Activated CD8-positive, alpha-beta T cell treated with anti-CD3 and anti-CD28 coated beads for 36 hours (primary cell): Measurements from ENCODE around the gene GPX1. TPM values are rescaled to one million over a fixed set of nuclear protein-coding genes. Genes with fewer than 3 reads are reported as not detected.
"Not testable (repeated sequence)": the region's sequence is repeated elsewhere in the genome, so short reads cannot be mapped to it uniquely, and the experiment has no call there.

Experiments used
- ATAC-seq: fragments of 200-7000 bp; cut with Tn5 transposase; one replicate; pipeline ENCODE4 v1.10.0; 2021; ENCODE audit warnings: mild to moderate bottlenecking, moderate library complexity
- CTCF ChIA-PET: fragments of 350-600 bp; sonication (Branson Sonifier 250); formaldehyde crosslinking; loops from one replicate; lab custom pipeline; 2021; ENCODE audit warnings: antibody characterized with exemption; lab: Charles Lee
- POLR2A ChIA-PET: fragments of 350-600 bp; sonication (Branson Sonifier 250); formaldehyde crosslinking; loops from one replicate; lab custom pipeline; 2021; ENCODE audit warnings: antibody characterized with exemption; lab: Charles Lee
- DNase-seq: peaks from one replicate; pipeline ENCODE4 v3.0.0-alpha.2; 2020
- H3K27ac Mint-ChIP-seq: one replicate; pipeline ENCODE4 v1.8.0; 2021; ENCODE audit warnings: mild to moderate bottlenecking, mixed read lengths
- H3K27me3 Mint-ChIP-seq: one replicate; pipeline ENCODE4 v1.8.0; 2021; ENCODE audit warnings: mixed read lengths
- H3K36me3 Mint-ChIP-seq: one replicate; pipeline ENCODE4 v1.8.0; 2021; ENCODE audit warnings: low read depth, mixed read lengths
- H3K4me1 Mint-ChIP-seq: one replicate; pipeline ENCODE4 v1.8.0; 2021; ENCODE audit warnings: low read depth, mixed read lengths
- H3K4me3 Mint-ChIP-seq: one replicate; pipeline ENCODE4 v1.8.0; 2021; ENCODE audit warnings: mild to moderate bottlenecking, moderate library complexity, mixed read lengths
- H3K9me3 Mint-ChIP-seq: one replicate; pipeline ENCODE4 v1.8.0; 2021; ENCODE audit warnings: mixed read lengths
- CTCF ChIP-seq: fragments of 200-600 bp; IDR thresholded peaks from one replicate; pipeline ENCODE4 v1.8.0; 2022; ENCODE audit warnings: antibody characterized with exemption, mild to moderate bottlenecking
- intact Hi-C: fragments of 100-400 bp; cut with micrococcal nuclease; formaldehyde crosslinking; loops from one replicate; pipeline ENCODE4 v1.10.0; 2022
- total RNA-seq, 2 experiments: library from RNA; stranded (reverse); gene quantifications; one replicate each; pipeline ENCODE4 v1.2.3, GENCODE V29; 2021

Gene GPX1
- total RNA-seq, 2 experiments from 2014 or later, result 201 to 202 TPM

- Mint-ChIP-seq H3K27me3 (no peaks in the 10 kb centered on the region), H3K9me3 (no peaks in the 10 kb centered on the region), H3K4me3 (no peak overlapping the region), H3K27ac (peak overlapping the region; percentile 82), H3K36me3 (peaks cover 45% of the 10 kb centered on the region), H3K4me1 (peaks cover 24% of the 10 kb centered on the region)
- intact Hi-C loops, result no loop called here
- ATAC-seq (no peak), DNase-seq (no peak)
- ChIA-PET CTCF (interaction anchor here (1.4 to 3.2 kb wide), 3 partner anchors 9 to 116 kb away, joined by 3 to 19 read pairs (median 11); no protein-coding TSS in a partner anchor), POLR2A (interaction anchor here (0.6 kb wide), 1 partner anchor 55 kb away, joined by 3 read pairs; no protein-coding TSS in a partner anchor)
- TF ChIP-seq CTCF, result no peak
Measured at GRCh38 chr3:49333091-49333490, 25.1 kb downstream of the GPX1 start.

- ChIA-PET POLR2A (interaction anchor here (0.6 to 1.1 kb wide), 2 partner anchors 11 to 71 kb away, joined by 3 read pairs; partner anchors contain the start of gene USP4), CTCF (interaction anchor here (1.0 kb wide), 1 partner anchor 51 kb away, joined by 3 read pairs; no protein-coding TSS in a partner anchor)
- Mint-ChIP-seq H3K4me1 (peaks cover 11% of the 10 kb centered on the region), H3K4me3 (no peak overlapping the region), H3K27ac (no peak overlapping the region), H3K27me3 (no peaks in the 10 kb centered on the region), H3K36me3 (peaks cover 46% of the 10 kb centered on the region), H3K9me3 (no peaks in the 10 kb centered on the region)
- intact Hi-C loops, result no loop called here
- ATAC-seq (no peak), DNase-seq (no peak)
- TF ChIP-seq CTCF, result no peak
Measured at GRCh38 chr3:49329186-49329585, 29.0 kb downstream of the GPX1 start.

GRCh38 chr3:49328350-49328749 is 29.8 kb downstream of the GPX1 start:
- H3K27ac Mint-ChIP-seq, H3K9me3 Mint-ChIP-seq, DNase-seq, ATAC-seq, H3K27me3 Mint-ChIP-seq, intact Hi-C loops, H3K4me1 Mint-ChIP-seq, H3K4me3 Mint-ChIP-seq, CTCF ChIA-PET, POLR2A ChIA-PET: not testable (repeated sequence)
- H3K36me3 Mint-ChIP-seq, result peaks cover 42% of the 10 kb centered on the region

- DNase-seq, result peak; percentile 9
- Mint-ChIP-seq H3K27me3 (no peaks in the 10 kb centered on the region), H3K4me3 (no peak overlapping the region), H3K36me3 (peaks cover 39% of the 10 kb centered on the region), H3K27ac (no peak overlapping the region), H3K4me1 (peaks cover 2% of the 10 kb centered on the region), H3K9me3 (no peaks in the 10 kb centered on the region)
- peak; percentile 27 for ATAC-seq
- intact Hi-C loops, result no loop called here
- CTCF ChIA-PET, result interaction anchor here (0.9 to 1.6 kb wide), 3 partner anchors 24 to 376 kb away, joined by 3 to 4 read pairs (median 3); no protein-coding TSS in a partner anchor
- POLR2A ChIA-PET, result interaction anchor here (0.7 to 1.3 kb wide), 2 partner anchors 8 to 16 kb away, joined by 3 to 4 read pairs; no protein-coding TSS in a partner anchor
- TF ChIP-seq CTCF, result no peak
Measured at GRCh38 chr3:49327485-49327884, 30.7 kb downstream of the GPX1 start.

- Mint-ChIP-seq H3K27ac (no peak overlapping the region), H3K4me3 (no peak overlapping the region), H3K4me1 (peaks cover 2% of the 10 kb centered on the region), H3K36me3 (peaks cover 44% of the 10 kb centered on the region), H3K9me3 (no peaks in the 10 kb centered on the region), H3K27me3 (no peaks in the 10 kb centered on the region)
- ChIA-PET POLR2A (interaction anchor here (1.3 kb wide), 1 partner anchor 15 kb away, joined by 4 read pairs; the partner anchor contains the start of gene USP4), CTCF (interaction anchor here (0.9 to 3.2 kb wide), 3 partner anchors 9 to 154 kb away, joined by 3 to 11 read pairs (median 5); partner anchors contain the start of gene KLHDC8B)
- DNase-seq (no peak), ATAC-seq (no peak)
- intact Hi-C loops, result no loop called here
- TF ChIP-seq CTCF, result no peak
Measured at GRCh38 chr3:49324768-49325167, 33.4 kb downstream of the GPX1 start.
